Measurements from ENCODE around the gene RNMT.
"Not testable (repeated sequence)": the region's sequence is repeated elsewhere in the genome, so short reads cannot be mapped to it uniquely, and the experiment has no call there.

The RNMT gene

GRCh38 chr18:13726232-13726971 is at the start of gene RNMT, which contains the start of gene FAM210A:
TSS of gene RNMT (plus strand) at chr18:13726673. CDS start at chr18:13731518, 4,845 bp downstream.
TSS of gene FAM210A (minus strand) at chr18:13726558. CDS start at chr18:13682077, 44,481 bp downstream.
- Histone ChIP-seq H3K9ac (ENCODE audit: low read depth, low read length) (peak within 1 kb of the TSS; percentile 82), H3K27me3 (ENCODE audit: control insufficient read depth, insufficient read depth, low read length) (no peaks in the 10 kb centered on the region), H3K36me3 (ENCODE audit: control insufficient read depth, insufficient read depth, low read length) (peaks cover 5% of the 10 kb centered on the region; the same call in 1 of the 2 replicates), H3K4me1 (ENCODE audit: control insufficient read depth, insufficient read depth, low read length) (peaks cover 9% of the 10 kb centered on the region), H3K27ac (ENCODE audit: low read depth, low read length) (peak within 1 kb of the TSS; percentile 94), H3K9me3 (ENCODE audit: control insufficient read depth, insufficient read depth, low read length) (no peaks in the 10 kb centered on the region), H3K4me3 (ENCODE audit: low read depth, low read length) (peak within 1 kb of the TSS; percentile 93)

DNA sequence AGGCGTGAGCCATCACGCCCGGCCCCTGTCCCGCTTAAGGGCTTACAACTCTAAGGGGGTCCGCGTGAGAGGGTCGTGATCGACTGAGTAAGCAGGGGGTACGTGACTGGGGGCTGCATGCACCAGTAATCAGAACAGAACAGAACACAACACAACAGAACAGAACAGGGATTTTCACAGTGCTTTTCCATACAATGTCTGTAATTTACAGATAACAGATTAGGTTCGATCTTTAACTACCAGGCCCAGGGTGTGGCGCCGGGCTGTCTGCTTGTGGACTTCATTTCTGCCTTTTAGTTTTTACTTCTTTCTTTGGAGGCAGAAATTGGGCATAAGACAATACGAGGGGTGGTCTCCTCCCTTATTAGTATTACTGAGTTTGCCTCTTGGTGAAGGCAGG is 49.1 kb upstream of the RNMT start:
- H3K9me3 ChIP-seq (ENCODE audit: control insufficient read depth, insufficient read depth, low read length): peaks cover 21% of the 10 kb centered on the region
- not testable (repeated sequence) for H3K27me3 ChIP-seq (ENCODE audit: control insufficient read depth, insufficient read depth, low read length); H3K36me3 ChIP-seq (ENCODE audit: control insufficient read depth, insufficient read depth, low read length); H3K27ac ChIP-seq (ENCODE audit: low read depth, low read length); H3K4me1 ChIP-seq (ENCODE audit: control insufficient read depth, insufficient read depth, low read length); H3K9ac ChIP-seq (ENCODE audit: low read depth, low read length); H3K4me3 ChIP-seq (ENCODE audit: low read depth, low read length)

GRCh38 chr18:13680612-13681011 is 45.9 kb upstream of the RNMT start:
- Histone ChIP-seq H3K36me3 (ENCODE audit: control insufficient read depth, insufficient read depth, low read length) (no peaks in the 10 kb centered on the region), H3K27ac (ENCODE audit: low read depth, low read length) (no peak overlapping the region), H3K4me1 (ENCODE audit: control insufficient read depth, insufficient read depth, low read length) (no peaks in the 10 kb centered on the region), H3K9ac (ENCODE audit: low read depth, low read length) (no peak overlapping the region), H3K4me3 (ENCODE audit: low read depth, low read length) (no peak overlapping the region), H3K9me3 (ENCODE audit: control insufficient read depth, insufficient read depth, low read length) (peaks cover 15% of the 10 kb centered on the region), H3K27me3 (ENCODE audit: control insufficient read depth, insufficient read depth, low read length) (no peaks in the 10 kb centered on the region)

DNA sequence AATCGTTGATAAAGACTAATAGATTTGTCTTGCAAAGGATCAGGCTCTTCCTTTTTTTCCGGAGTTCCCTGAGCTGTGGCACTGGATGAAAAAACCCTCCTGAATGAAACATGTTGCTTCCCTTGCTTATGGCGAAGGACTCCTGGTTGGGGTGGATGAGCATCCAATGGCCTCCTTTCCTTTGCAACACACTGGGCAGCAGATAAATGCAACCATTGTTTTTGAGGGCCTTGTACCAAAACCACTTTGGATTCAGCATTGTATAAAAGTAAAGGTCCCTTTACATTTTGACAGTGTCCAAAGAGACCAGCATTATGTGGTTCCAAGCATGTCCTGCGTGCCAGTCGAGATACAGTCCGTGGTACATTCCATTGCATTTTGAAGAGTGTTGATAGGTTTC is 44.8 kb upstream of the RNMT start:
- H3K27ac ChIP-seq (ENCODE audit: low read depth, low read length): no peak overlapping the region

GRCh38 chr18:13684546-13684945 is 41.9 kb upstream of the RNMT start:
- Histone ChIP-seq H3K9ac (ENCODE audit: low read depth, low read length) (no peak overlapping the region), H3K4me3 (ENCODE audit: low read depth, low read length) (no peak overlapping the region), H3K4me1 (ENCODE audit: control insufficient read depth, insufficient read depth, low read length) (no peaks in the 10 kb centered on the region), H3K27me3 (ENCODE audit: control insufficient read depth, insufficient read depth, low read length) (no peaks in the 10 kb centered on the region), H3K27ac (ENCODE audit: low read depth, low read length) (no peak overlapping the region), H3K9me3 (ENCODE audit: control insufficient read depth, insufficient read depth, low read length) (no peaks in the 10 kb centered on the region), H3K36me3 (ENCODE audit: control insufficient read depth, insufficient read depth, low read length) (no peaks in the 10 kb centered on the region)

More for the DNA sequence above, 44.8 kb upstream of the RNMT start:
- Histone ChIP-seq H3K9me3 (ENCODE audit: control insufficient read depth, insufficient read depth, low read length) (peaks cover 9% of the 10 kb centered on the region), H3K9ac (ENCODE audit: low read depth, low read length) (no peak overlapping the region), H3K4me1 (ENCODE audit: control insufficient read depth, insufficient read depth, low read length) (no peaks in the 10 kb centered on the region), H3K27me3 (ENCODE audit: control insufficient read depth, insufficient read depth, low read length) (no peaks in the 10 kb centered on the region), H3K4me3 (ENCODE audit: low read depth, low read length) (no peak overlapping the region), H3K36me3 (ENCODE audit: control insufficient read depth, insufficient read depth, low read length) (no peaks in the 10 kb centered on the region)

DNA sequence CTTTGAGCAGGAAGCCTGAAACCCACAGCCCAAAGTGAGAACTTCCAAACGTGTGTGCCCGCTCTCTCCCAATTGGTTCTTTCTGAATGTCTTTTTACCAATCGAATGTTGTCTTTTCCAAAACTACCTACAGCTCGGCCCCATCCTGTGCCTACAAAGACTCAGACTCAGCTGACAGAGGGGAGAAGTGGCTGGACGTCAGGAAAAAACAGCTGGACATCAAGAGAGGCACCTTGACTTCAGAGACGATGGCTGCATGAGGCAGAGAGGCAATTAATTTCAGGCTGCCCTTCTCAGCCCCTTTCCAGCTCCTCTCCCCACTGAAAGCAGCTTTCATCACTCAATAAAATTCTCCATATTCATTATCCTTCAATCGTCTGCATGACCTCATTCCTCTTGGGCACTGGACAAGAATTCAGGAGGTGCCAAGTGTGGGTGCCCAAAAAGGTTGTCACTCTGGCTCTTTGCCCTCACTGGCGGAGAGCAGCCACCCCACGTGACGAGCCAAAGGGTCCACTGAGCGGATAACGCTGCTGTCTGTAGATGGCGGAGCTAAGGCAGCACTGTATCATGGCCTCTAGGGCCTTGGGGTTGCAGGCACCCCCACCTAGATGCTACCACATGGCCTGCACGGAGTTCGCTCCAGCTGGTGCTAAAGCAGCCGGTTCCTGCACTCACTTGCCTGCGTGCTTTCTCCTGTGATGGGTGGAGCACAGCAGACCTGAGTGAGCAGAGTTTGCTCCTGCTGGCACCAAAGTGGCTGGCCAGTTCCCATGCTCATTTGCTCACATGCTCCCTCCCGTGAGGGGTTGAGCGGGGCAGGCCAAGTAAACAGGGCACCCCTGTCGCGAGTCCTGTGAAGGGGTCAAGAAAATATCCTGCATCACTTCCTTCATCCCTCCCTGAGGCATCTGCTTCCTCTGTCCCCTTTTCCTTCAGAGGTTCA is 38.0 kb upstream of the RNMT start:
- Histone ChIP-seq H3K4me3 (ENCODE audit: low read depth, low read length) (no peak overlapping the region), H3K9me3 (ENCODE audit: control insufficient read depth, insufficient read depth, low read length) (no peaks in the 10 kb centered on the region; the same call in 1 of the 2 replicates), H3K4me1 (ENCODE audit: control insufficient read depth, insufficient read depth, low read length) (no peaks in the 10 kb centered on the region), H3K36me3 (ENCODE audit: control insufficient read depth, insufficient read depth, low read length) (no peaks in the 10 kb centered on the region), H3K27me3 (ENCODE audit: control insufficient read depth, insufficient read depth, low read length) (no peaks in the 10 kb centered on the region), H3K27ac (ENCODE audit: low read depth, low read length) (no peak overlapping the region), H3K9ac (ENCODE audit: low read depth, low read length) (no peak overlapping the region)

DNA sequence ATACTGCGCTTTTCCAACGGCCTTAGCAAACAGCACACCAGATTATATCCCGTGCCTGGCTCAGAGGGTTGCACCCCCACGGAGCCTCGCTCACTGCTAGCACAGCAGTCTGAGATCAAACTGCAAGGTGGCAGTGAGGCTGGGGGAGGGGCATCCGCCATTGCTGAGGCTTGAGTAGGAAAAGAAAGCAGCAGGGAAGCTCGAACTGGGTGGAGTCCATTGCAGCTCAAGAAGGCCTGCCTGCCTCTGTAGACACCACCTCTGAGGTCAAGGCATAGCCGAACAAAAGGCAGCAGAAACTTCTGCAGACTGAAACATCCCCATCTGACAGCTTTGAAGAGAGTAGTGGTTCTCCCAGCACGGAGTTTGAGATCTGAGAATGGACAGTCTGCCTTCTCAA is 36.4 kb upstream of the RNMT start:
- not testable (repeated sequence) for H3K9me3 ChIP-seq (ENCODE audit: control insufficient read depth, insufficient read depth, low read length); H3K9ac ChIP-seq (ENCODE audit: low read depth, low read length); H3K27me3 ChIP-seq (ENCODE audit: control insufficient read depth, insufficient read depth, low read length); H3K36me3 ChIP-seq (ENCODE audit: control insufficient read depth, insufficient read depth, low read length); H3K4me3 ChIP-seq (ENCODE audit: low read depth, low read length); H3K4me1 ChIP-seq (ENCODE audit: control insufficient read depth, insufficient read depth, low read length); H3K27ac ChIP-seq (ENCODE audit: low read depth, low read length)

DNA sequence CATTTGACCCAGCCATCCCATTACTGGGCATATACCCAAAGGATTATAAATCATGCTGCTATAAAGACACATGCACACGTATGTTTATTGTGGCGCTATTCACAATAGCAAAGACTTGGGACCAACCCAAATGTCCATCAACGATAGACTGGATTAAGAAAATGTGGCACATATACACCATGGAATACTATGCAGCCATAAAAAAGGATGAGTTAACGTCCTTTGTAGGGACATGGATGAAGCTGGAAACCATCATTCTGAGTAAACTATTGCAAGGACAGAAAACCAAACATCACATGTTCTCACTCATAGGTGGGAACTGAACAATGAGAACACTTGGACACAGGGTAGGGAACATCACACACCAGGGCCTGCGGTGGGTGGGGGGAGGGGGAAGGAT is 31.1 kb upstream of the RNMT start:
- H3K9me3 ChIP-seq (ENCODE audit: control insufficient read depth, insufficient read depth, low read length); H3K4me1 ChIP-seq (ENCODE audit: control insufficient read depth, insufficient read depth, low read length); H3K4me3 ChIP-seq (ENCODE audit: low read depth, low read length); H3K9ac ChIP-seq (ENCODE audit: low read depth, low read length); H3K36me3 ChIP-seq (ENCODE audit: control insufficient read depth, insufficient read depth, low read length); H3K27me3 ChIP-seq (ENCODE audit: control insufficient read depth, insufficient read depth, low read length); H3K27ac ChIP-seq (ENCODE audit: low read depth, low read length): not testable (repeated sequence)

GRCh38 chr18:13696961-13697360 is 29.5 kb upstream of the RNMT start:
- Histone ChIP-seq H3K9ac (ENCODE audit: low read depth, low read length) (no peak overlapping the region), H3K27ac (ENCODE audit: low read depth, low read length) (no peak overlapping the region), H3K36me3 (ENCODE audit: control insufficient read depth, insufficient read depth, low read length) (no peaks in the 10 kb centered on the region), H3K9me3 (ENCODE audit: control insufficient read depth, insufficient read depth, low read length) (peaks cover 12% of the 10 kb centered on the region), H3K4me3 (ENCODE audit: low read depth, low read length) (no peak overlapping the region), H3K27me3 (ENCODE audit: control insufficient read depth, insufficient read depth, low read length) (no peaks in the 10 kb centered on the region), H3K4me1 (ENCODE audit: control insufficient read depth, insufficient read depth, low read length) (no peaks in the 10 kb centered on the region)

- Histone ChIP-seq H3K36me3 (ENCODE audit: control insufficient read depth, insufficient read depth, low read length) (peaks cover 7% of the 10 kb centered on the region; the same call in 1 of the 2 replicates), H3K27me3 (ENCODE audit: control insufficient read depth, insufficient read depth, low read length) (no peaks in the 10 kb centered on the region), H3K4me3 (ENCODE audit: low read depth, low read length) (no peak overlapping the region), H3K9me3 (ENCODE audit: control insufficient read depth, insufficient read depth, low read length) (peaks cover 44% of the 10 kb centered on the region), H3K4me1 (ENCODE audit: control insufficient read depth, insufficient read depth, low read length) (no peaks in the 10 kb centered on the region), H3K27ac (ENCODE audit: low read depth, low read length) (no peak overlapping the region), H3K9ac (ENCODE audit: low read depth, low read length) (no peak overlapping the region)
These were observed 26.3 kb upstream of the RNMT start for GRCh38 chr18:13700153-13700552.

DNA sequence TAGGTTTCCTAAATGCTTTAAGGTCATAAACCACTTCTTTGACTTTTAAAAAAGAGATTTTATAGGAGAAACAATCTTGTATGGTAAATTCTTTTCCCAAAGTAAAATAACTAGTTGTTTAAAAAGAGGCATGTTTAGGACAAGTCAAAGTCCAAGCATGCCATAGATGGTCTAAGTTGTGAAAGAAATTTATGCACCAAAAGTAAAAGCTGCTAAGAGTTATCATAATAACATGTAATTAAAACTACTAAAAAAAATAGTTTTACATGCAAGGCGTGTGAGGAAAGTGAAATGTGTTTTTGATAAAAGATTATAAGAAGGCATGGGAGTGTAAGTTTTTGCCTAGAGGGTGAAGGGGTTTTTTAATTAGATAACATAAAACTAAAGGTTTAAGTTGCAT is 22.6 kb upstream of the RNMT start:
- Histone ChIP-seq H3K4me3 (ENCODE audit: low read depth, low read length) (peak overlapping the region; percentile 17; the same call in 1 of the 2 replicates), H3K9me3 (ENCODE audit: control insufficient read depth, insufficient read depth, low read length) (peaks cover 55% of the 10 kb centered on the region), H3K27ac (ENCODE audit: low read depth, low read length) (no peak overlapping the region), H3K36me3 (ENCODE audit: control insufficient read depth, insufficient read depth, low read length) (peaks cover 7% of the 10 kb centered on the region; the same call in 1 of the 2 replicates), H3K27me3 (ENCODE audit: control insufficient read depth, insufficient read depth, low read length) (no peaks in the 10 kb centered on the region), H3K4me1 (ENCODE audit: control insufficient read depth, insufficient read depth, low read length) (no peaks in the 10 kb centered on the region), H3K9ac (ENCODE audit: low read depth, low read length) (no peak overlapping the region)

Data from HUES48 (cell line).